ENCODE results near the gene LMNTD1.

DNA sequence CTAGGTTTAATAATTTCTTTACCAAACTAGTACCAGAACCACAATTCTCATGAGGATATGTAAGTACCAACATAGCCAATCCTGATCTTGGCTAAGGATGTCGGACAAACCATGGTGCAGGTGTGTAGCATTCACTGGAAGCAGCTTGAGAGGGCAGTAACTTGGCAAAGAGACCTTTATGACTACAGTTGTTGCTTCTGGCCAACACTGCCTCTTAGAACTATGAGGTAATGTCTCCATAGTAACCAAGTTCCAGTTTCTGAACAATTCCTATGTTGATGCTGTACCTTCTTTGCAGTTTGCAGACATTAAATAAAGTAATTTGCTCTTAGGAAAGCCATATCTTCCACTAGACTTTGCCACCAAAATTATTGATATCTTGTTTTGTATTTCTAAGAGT, at the start of gene LMNTD1:
- TF ChIP-seq, protein P1, sequence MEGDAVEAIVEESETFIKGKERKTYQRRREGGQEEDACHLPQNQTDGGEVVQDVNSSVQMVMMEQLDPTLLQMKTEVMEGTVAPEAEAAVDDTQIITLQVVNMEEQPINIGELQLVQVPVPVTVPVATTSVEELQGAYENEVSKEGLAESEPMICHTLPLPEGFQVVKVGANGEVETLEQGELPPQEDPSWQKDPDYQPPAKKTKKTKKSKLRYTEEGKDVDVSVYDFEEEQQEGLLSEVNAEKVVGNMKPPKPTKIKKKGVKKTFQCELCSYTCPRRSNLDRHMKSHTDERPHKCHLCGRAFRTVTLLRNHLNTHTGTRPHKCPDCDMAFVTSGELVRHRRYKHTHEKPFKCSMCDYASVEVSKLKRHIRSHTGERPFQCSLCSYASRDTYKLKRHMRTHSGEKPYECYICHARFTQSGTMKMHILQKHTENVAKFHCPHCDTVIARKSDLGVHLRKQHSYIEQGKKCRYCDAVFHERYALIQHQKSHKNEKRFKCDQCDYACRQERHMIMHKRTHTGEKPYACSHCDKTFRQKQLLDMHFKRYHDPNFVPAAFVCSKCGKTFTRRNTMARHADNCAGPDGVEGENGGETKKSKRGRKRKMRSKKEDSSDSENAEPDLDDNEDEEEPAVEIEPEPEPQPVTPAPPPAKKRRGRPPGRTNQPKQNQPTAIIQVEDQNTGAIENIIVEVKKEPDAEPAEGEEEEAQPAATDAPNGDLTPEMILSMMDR (IDR thresholded peaks at IDR 0.05), result no peak
- no peak for TF ChIP-seq POLR2A (IDR thresholded peaks at IDR 0.05)
